Anterior cingulate cortex (tissue), 58 donors: ENCODE results near the gene ITSN1.
A peak's percentile ranks its signal among the peaks of the same experiment; 100 is the strongest.
"Not testable (repeated sequence)": the region's sequence is repeated elsewhere in the genome, so short reads cannot be mapped to it uniquely, and the experiment has no call there.

Experiments
- DNase-seq, 58 donors: peaks; one replicate each; lab custom pipeline; 2025; lab: John Stamatoyannopoulos, UW

ITSN1 gene

GRCh38 chr21:33712022-33712803, 69.9 kb downstream of the ITSN1 start:
- no peak for DNase-seq

GRCh38 chr21:33721081-33721480, 78.8 kb downstream of the ITSN1 start:
- DNase-seq, result no peak

GRCh38 chr21:33729139-33729538, 86.8 kb downstream of the ITSN1 start:
- DNase-seq, result not testable (repeated sequence)

- no peak for DNase-seq
Observed at GRCh38 chr21:33729641-33730040, 87.3 kb downstream of the ITSN1 start.

- DNase-seq, result no peak
Observed at GRCh38 chr21:33731447-33731846, 89.1 kb downstream of the ITSN1 start.

GRCh38 chr21:33732038-33732437, 89.7 kb downstream of the ITSN1 start:
- no peak for DNase-seq

- DNase-seq, result no peak
Observed at GRCh38 chr21:33733601-33734000, 91.3 kb downstream of the ITSN1 start.

- DNase-seq, result no peak
Observed at GRCh38 chr21:33734291-33734690, 92.0 kb downstream of the ITSN1 start.

- no peak for DNase-seq
Observed at GRCh38 chr21:33734818-33735217, 92.5 kb downstream of the ITSN1 start.

- DNase-seq, result no peak
Observed at GRCh38 chr21:33736569-33736968, 94.3 kb downstream of the ITSN1 start.

GRCh38 chr21:33739701-33740100, 97.4 kb downstream of the ITSN1 start:
- no peak for DNase-seq

- no peak for DNase-seq
Observed at GRCh38 chr21:33747420-33747819, 105.1 kb downstream of the ITSN1 start.

GRCh38 chr21:33748903-33749302, 106.6 kb downstream of the ITSN1 start:
- DNase-seq, result no peak

- no peak for DNase-seq
Observed at GRCh38 chr21:33750017-33750416, 107.7 kb downstream of the ITSN1 start.

- no peak for DNase-seq
Observed at GRCh38 chr21:33751120-33751519, 108.8 kb downstream of the ITSN1 start.

- DNase-seq, result no peak
Observed at GRCh38 chr21:33751533-33751932, 109.2 kb downstream of the ITSN1 start.

GRCh38 chr21:33752260-33752659, 110.0 kb downstream of the ITSN1 start:
- DNase-seq, result no peak

GRCh38 chr21:33753886-33754285, 111.6 kb downstream of the ITSN1 start:
- no peak for DNase-seq

GRCh38 chr21:33754481-33754880, 112.2 kb downstream of the ITSN1 start:
- peak in 13 of 58 donors; percentile 3 to 54 (median 8) for DNase-seq

GRCh38 chr21:33755354-33755753, 113.1 kb downstream of the ITSN1 start:
- DNase-seq, result no peak

- DNase-seq, result no peak
Observed at GRCh38 chr21:33760641-33761440, 118.5 kb downstream of the ITSN1 start.
